HG03039 (cell line): ENCODE measurements around the gene IL1RL1.

ENCODE experiments used
- ATAC-seq: cut with Tn5 transposase; IDR thresholded peaks from one replicate; pipeline ENCODE4 v1.9.1; 2021; ENCODE audit warnings: mild to moderate bottlenecking, moderate library complexity; ENCODE audit not compliant: unreplicated experiment

Gene IL1RL1

GRCh38 chr2:102366406-102367112 is 55.2 kb downstream of the IL1RL1 start:
- ATAC-seq, result peak; percentile 59

DNA sequence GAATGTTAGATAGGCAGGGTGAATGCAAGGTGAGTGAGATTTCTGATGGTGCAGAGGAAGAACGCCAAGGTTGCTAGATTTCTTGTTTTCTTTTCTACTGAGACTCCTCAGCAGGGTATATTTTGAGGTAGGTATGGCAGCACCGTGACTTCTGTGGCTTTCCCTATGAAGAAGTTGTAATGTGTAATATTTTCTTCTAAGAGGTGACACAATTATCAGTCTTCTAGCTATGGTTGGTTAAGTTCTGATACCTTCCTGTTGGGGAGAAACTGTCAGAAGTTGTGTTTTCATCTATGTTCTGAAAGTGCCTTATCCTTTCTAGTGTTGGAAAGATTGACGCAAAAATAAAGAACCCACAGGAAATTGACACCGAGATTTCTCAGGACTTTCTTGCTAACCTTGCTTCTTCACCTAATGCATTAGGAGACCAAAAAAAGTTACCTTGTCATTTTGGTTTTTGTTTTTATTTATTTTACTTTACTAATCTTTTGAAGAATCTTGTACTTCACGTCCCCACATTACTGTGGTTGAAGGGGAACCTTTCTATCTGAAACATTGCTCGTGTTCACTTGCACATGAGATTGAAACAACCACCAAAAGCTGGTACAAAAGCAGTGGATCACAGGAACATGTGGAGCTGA is 56.1 kb downstream of the IL1RL1 start:
- peak; percentile 38 for ATAC-seq

GRCh38 chr2:102368461-102369109 is 57.2 kb downstream of the IL1RL1 start:
- ATAC-seq, result no peak

- no peak for ATAC-seq
Measured at GRCh38 chr2:102369866-102370265, 58.5 kb downstream of the IL1RL1 start.

DNA sequence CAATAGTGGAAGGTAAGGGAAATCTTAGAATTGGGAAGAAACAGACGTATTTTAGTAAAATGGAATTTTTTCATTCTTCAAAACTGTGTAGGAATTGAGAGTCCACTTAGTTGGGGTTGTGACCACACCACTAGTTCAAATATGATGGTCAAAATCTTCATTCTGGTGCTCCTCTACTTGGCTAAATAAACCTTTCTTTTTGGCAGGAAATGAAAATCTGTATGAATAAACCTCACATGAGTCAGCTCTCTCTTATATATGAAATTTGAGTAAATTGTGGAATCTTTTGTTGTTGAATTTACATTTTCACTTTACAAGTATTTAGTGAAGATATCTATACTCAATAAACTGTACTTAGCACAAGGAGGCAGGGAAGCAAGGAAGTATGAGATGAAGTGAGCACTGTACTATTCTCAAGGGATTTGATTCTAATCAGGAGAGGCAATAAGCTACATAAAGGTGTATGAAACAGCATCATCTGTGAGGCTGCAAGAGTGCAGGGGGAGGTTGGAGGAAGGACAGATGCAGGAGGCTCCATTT is 64.8 kb downstream of the IL1RL1 start:
- no peak for ATAC-seq

DNA sequence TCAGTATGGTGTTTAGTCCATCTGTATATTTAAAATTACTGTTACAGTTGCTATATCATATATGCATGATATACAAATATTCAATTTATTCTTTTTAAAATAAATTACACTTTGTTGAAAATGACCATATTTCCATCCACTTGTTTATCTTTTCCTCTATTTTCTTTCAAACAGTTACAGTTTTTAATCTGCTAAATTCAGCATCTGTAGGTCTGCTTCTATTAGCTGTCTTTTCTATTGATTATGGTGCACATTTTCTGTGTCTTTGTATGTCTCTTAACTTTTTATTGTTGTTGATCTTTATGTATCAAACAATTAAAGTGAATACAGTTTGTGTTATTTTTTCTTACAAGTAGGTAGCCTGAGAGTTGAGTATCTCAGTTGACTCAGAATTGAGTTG is 72.4 kb downstream of the IL1RL1 start:
- no peak for ATAC-seq

DNA sequence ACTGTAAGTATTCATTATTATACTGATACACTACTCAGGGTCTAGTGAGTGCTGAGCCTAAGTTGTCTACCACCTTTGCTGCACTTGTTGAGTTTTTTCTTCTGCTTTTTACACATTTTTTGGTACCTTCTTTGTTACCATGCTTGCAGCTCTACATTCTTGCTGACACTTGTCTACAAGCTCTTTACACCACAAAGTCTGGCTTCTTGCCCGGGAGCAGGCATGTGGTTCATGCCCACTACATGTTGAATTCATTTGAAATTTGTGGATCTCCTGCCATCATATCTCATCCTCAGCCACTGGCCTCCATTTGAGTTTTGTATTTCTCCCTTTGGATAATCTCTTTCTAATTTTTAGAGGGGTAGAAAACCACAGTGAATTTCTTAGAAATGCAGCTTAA is 74.2 kb downstream of the IL1RL1 start:
- ATAC-seq, result no peak

DNA sequence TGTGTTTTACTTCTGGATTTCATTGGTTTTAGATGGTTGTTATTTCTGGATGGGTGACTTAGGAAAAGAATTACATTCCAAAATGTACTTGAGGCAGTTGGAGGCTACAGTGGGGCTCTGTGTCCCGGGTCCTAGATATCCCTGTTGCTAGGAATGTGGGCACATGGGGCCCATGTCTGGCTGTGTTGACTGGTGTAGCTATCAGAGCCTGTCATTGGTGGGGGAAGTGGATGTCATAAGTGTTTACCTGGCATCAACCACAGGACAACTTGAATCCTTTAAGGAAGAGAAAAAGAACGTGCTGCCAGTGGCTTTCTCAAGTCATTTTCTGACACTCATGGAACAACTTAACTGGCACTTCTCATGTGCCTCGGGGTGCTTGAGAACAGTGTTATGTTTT is 74.6 kb downstream of the IL1RL1 start:
- ATAC-seq, result no peak

DNA sequence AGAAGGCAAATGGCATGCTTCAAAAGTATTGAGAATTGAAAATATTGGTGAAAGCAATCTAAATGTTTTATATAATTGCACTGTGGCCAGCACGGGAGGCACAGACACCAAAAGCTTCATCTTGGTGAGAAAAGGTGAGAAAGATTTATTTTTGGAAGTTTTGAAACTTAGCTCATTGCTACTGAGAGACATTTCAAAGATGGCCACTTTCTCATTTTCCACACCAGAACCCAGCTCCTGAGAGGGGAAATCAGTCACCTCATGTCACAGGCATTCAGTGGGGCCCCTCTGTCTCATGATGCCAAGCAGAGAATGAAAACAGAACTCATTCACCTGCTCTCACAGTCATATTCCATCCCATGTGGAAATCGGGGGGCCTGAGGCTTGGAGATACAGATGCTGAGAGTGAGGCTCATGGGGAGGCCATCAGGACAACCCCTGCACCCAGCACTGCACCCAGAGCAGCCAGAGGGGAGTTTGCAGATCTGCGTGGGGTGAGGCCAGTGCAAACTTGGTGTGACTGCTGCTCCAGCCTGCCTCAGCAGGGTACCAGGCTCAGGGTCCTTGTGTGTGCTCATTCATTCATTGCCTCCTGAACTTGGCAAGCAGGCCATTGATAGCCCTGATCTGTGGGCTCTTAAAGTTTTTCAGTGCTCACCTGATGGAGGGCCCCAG is 75.6 kb downstream of the IL1RL1 start:
- ATAC-seq, result no peak

- ATAC-seq, result no peak
Measured at GRCh38 chr2:102387763-102388546, 76.6 kb downstream of the IL1RL1 start.

DNA sequence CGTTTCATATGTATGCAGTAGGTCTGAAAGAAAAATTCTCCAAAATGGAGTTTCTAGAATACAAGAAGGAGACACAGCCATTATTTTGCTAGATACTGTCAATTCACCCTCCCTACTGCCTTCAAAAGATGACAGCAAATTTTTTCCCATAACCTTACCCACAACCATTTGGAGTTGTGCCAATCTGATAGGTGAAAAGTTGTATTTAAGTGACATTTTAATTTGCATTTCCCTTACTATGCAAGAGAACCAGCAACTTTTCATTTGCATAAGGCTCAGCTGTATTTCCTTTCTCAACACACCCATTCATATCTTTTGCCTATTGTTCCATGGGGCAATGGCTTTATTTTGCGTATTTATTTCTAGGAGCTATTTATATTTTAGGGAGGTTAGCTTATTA is 80.2 kb downstream of the IL1RL1 start:
- ATAC-seq, result no peak

DNA sequence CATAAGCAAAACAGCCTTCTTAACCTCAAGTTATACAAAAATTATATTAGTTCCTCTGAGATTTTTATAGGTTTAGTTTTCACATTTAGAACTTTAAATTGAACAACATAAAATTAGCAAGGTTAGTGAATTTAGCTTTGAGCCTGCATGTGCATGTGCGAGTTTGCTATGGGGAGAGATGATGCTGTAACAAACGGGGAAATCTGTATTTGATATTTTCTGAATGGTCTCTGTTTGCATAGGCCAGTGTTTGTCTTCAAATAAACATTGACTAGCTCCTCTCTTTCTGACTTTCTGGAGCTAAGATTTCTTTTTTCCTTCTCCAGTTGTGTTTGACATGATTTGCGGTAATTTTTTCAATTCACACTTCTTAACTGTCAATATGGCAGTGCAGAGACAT is 80.7 kb downstream of the IL1RL1 start:
- ATAC-seq, result no peak

DNA sequence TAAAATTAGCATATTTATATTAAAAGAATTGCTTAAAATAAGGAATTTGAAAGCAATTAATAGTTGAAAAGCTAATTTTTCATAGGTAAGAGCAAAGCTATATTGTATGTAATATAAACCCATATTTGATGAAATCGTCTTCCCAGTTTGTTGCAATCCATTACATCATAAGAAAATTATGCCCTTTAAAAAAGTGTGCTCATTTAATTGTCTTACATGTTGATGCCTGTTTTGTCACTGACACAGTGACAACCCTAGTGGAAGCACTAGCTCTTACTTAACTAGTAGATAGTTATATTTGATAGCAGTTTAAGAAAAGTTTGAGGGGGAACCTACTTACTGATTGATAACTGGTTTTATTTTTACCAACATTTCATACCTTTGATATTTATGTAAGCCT is 81.6 kb downstream of the IL1RL1 start:
- ATAC-seq, result no peak

DNA sequence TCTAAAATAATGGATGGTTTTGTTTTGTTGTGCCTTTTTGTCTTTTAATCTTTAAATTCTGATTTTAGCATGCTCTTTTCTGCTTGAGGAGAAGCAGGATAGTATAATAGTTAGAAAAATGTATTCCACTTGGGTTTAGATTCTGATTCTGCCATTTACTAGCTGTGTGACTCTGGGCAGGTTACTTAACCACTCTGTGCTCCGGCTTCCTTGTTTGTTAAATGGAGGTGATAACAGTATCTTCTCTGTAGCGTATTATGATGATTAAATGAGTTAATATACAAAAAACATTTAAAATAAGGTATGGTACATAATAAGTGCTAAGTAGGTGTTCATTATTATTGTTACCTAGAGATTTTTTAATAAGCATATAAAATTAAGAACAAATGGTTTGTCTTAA is 84.6 kb downstream of the IL1RL1 start:
- ATAC-seq, result no peak

- no peak for ATAC-seq
Measured at GRCh38 chr2:102397209-102397608, 85.8 kb downstream of the IL1RL1 start.

- ATAC-seq, result no peak
Measured at GRCh38 chr2:102399499-102400141, 88.3 kb downstream of the IL1RL1 start.

DNA sequence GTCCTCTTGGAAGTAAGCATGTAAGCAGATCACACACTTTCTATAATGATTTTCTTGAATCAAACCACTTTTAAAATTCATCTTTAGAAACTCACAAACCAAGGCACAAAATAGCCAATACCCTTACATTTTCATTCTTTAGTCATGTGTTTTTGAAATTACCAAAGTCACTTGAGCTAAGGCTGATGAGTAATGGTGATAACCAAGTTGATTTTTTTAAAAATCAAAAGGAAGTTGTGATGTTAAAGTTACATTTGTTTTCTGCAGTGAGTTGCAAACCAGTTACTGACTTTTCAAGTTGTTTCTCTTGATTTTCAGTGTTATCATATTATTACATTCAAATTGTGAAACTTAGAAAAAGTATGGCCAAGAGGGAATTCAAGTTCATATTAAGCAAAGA is 90.1 kb downstream of the IL1RL1 start:
- ATAC-seq, result no peak
